K562 (cell line): Measurements from ENCODE around the gene OR14J1. TPM values are rescaled to one million over a fixed set of nuclear protein-coding genes. Genes with fewer than 3 reads are reported as not detected.

Experiments used
- FOXJ2 ChIP-seq: fragments of 200-800 bp; sonication (Bioruptor generic); IDR thresholded peaks from 2 replicates; pipeline ENCODE4 v1.6.1; 2016; ENCODE audit warnings: missing genetic modification characterization, missing compliant biosample characterization
- HDGF ChIP-seq: fragments of 450-650 bp; IDR thresholded peaks from 2 replicates; pipeline ENCODE4 v1.6.1; 2016
- L3MBTL2 ChIP-seq: fragments of 450-650 bp; IDR thresholded peaks from 2 replicates; pipeline ENCODE4 v1.6.1; 2016; ENCODE audit warnings: mild to moderate bottlenecking, moderate library complexity
- MGA ChIP-seq: fragments of 450-650 bp; IDR thresholded peaks from 2 replicates; pipeline ENCODE4 v1.6.1; 2016; ENCODE audit warnings: mild to moderate bottlenecking, moderate library complexity
- POLR2H ChIP-seq: IDR thresholded peaks from 2 replicates; pipeline ENCODE4 v1.6.1; 2016; ENCODE audit warnings: missing genetic modification characterization, low read depth, mild to moderate bottlenecking, control low read depth, missing compliant biosample characterization, moderate library complexity
- ZHX1 ChIP-seq: fragments of 150-350 bp; conservative IDR thresholded peaks from 2 replicates; pipeline ENCODE4 v1.6.1; 2014; ENCODE audit warnings: low read length
- ZNF175 ChIP-seq: fragments of 200-800 bp; sonication (Bioruptor generic); IDR thresholded peaks from 2 replicates; pipeline ENCODE4 v1.6.1; 2016; ENCODE audit warnings: low read depth, mild to moderate bottlenecking, missing genetic modification characterization, missing compliant biosample characterization
- polyA plus RNA-seq, 8 experiments: library from polyadenylated mRNA; depleted of rRNA in 4 of 8; stranded (reverse) in 5 of 8; unstranded in 3 of 8; fragments of >200 nt; fragmentation: Nextera tagmentation in 2 of 8; fragmentation: Illumina TruSeq in 1 of 8; extraction: Ambion mirVana in 2 of 8; extraction: Trizol in 1 of 8; gene quantifications; 2 replicates each; pipeline versions ENCODE4 v1.2.1 to v1.2.3, GENCODE V29; 2011 to 2014; ENCODE audit warnings: inconsistent platforms in 1 of 8, missing spikeins in 1 of 8
- total RNA-seq, 7 experiments: library from RNA; depleted of rRNA in 6 of 7; stranded (reverse); fragments of >200 nt in 6 of 7; fragmentation: Illumina TruSeq in 2 of 7; extraction: Trizol in 2 of 7; gene quantifications; 2 replicates each; pipeline versions ENCODE4 v1.2.1 to v1.2.3, GENCODE V29; 2011 to 2021; ENCODE audit warnings: low replicate concordance in 1 of 7

The OR14J1 gene
- total and polyA plus RNA-seq, 9 of the 15 experiments (the other 6 are each of a cell fraction or from before 2014, with no cell fraction given): not detected

DNA sequence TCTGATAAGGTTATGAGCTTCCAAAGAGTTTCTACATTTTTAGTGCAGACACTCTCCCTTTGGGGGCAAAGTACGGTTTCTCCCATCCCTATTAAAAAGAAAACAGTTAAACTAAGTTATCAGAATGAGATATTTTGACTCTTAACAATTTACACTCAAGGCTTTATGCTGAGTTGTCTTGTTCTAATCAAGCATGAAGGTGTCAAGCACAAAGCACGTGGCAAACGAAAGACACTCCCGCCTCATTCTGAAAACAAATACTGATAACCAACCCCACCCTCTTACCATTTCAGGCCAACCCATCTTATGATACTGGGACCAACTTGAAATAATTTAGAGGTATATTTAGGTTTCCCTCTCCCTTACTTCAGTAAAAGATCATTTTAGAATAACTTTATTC is 24.3 kb downstream of the OR14J1 start (continued):
- TF ChIP-seq MGA: 0 out of 2 replicates have a peak, but pooled peaks have one; percentile 35
- TF ChIP-seq L3MBTL2: peak; percentile 54; the same call in 1 of the 2 replicates
- no peak for TF ChIP-seq ZHX1
- no peak for TF ChIP-seq POLR2H (tag)
- TF ChIP-seq FOXJ2: no peak
- no peak for TF ChIP-seq HDGF
- TF ChIP-seq ZNF175 (CRISPR knock-in tag): no peak
